Mesothelial cell of epicardium (in vitro differentiated cells): ENCODE results near the gene RUFY1. TPM values are rescaled to one million over a fixed set of nuclear protein-coding genes. Genes with fewer than 3 reads are reported as not detected.

ENCODE experiments used
- DNase-seq, 2 experiments: peaks; one replicate each; pipeline ENCODE4 v3.0.0; 2021; ENCODE audit warnings: low spot score in 2 of 2; ENCODE audit not compliant: unreplicated experiment in 2 of 2
- H3K27ac Mint-ChIP-seq: 2 replicates; pipeline ENCODE4 v1.8.0; 2021; ENCODE audit warnings: mixed read lengths
- H3K27me3 Mint-ChIP-seq: 2 replicates; pipeline ENCODE4 v1.8.0; 2021; ENCODE audit warnings: low read depth, mixed read lengths
- H3K36me3 Mint-ChIP-seq: 2 replicates; pipeline ENCODE4 v1.8.0; 2021; ENCODE audit warnings: mixed read lengths
- H3K4me1 Mint-ChIP-seq: 2 replicates; pipeline ENCODE4 v1.8.0; 2021; ENCODE audit warnings: mixed read lengths
- H3K4me3 Mint-ChIP-seq: 2 replicates; pipeline ENCODE4 v1.8.0; 2021; ENCODE audit warnings: mild to moderate bottlenecking, moderate library complexity, mixed read lengths
- H3K9me3 Mint-ChIP-seq: 2 replicates; pipeline ENCODE4 v1.8.0; 2021; ENCODE audit warnings: mixed read lengths
- total RNA-seq: library from RNA; stranded (reverse); gene quantifications from 3 replicates; pipeline ENCODE4 v1.2.1, GENCODE V29; 2021
- TF ChIP-seq, protein P1 (sequence below): fragments of 200-600 bp; sonication (generic); IDR thresholded peaks from one replicate; pipeline ENCODE4 v1.5.0; 2021; ENCODE audit warnings: antibody characterized with exemption; ENCODE audit not compliant: unreplicated experiment

The RUFY1 gene
- total RNA-seq, 1 donor from 2014 or later = 55.9 TPM

- Mint-ChIP-seq H3K4me1 (no peaks in the 10 kb centered on the region), H3K27me3 (no peaks in the 10 kb centered on the region), H3K27ac (peak overlapping the region; percentile 17), H3K9me3 (no peaks in the 10 kb centered on the region), H3K4me3 (no peak overlapping the region), H3K36me3 (peaks cover 21% of the 10 kb centered on the region)
- no peak for DNase-seq
- TF ChIP-seq, protein P1, sequence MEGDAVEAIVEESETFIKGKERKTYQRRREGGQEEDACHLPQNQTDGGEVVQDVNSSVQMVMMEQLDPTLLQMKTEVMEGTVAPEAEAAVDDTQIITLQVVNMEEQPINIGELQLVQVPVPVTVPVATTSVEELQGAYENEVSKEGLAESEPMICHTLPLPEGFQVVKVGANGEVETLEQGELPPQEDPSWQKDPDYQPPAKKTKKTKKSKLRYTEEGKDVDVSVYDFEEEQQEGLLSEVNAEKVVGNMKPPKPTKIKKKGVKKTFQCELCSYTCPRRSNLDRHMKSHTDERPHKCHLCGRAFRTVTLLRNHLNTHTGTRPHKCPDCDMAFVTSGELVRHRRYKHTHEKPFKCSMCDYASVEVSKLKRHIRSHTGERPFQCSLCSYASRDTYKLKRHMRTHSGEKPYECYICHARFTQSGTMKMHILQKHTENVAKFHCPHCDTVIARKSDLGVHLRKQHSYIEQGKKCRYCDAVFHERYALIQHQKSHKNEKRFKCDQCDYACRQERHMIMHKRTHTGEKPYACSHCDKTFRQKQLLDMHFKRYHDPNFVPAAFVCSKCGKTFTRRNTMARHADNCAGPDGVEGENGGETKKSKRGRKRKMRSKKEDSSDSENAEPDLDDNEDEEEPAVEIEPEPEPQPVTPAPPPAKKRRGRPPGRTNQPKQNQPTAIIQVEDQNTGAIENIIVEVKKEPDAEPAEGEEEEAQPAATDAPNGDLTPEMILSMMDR = no peak
These were observed 54.9 kb downstream of the RUFY1 start for GRCh38 chr5:179605026-179605833.

DNA sequence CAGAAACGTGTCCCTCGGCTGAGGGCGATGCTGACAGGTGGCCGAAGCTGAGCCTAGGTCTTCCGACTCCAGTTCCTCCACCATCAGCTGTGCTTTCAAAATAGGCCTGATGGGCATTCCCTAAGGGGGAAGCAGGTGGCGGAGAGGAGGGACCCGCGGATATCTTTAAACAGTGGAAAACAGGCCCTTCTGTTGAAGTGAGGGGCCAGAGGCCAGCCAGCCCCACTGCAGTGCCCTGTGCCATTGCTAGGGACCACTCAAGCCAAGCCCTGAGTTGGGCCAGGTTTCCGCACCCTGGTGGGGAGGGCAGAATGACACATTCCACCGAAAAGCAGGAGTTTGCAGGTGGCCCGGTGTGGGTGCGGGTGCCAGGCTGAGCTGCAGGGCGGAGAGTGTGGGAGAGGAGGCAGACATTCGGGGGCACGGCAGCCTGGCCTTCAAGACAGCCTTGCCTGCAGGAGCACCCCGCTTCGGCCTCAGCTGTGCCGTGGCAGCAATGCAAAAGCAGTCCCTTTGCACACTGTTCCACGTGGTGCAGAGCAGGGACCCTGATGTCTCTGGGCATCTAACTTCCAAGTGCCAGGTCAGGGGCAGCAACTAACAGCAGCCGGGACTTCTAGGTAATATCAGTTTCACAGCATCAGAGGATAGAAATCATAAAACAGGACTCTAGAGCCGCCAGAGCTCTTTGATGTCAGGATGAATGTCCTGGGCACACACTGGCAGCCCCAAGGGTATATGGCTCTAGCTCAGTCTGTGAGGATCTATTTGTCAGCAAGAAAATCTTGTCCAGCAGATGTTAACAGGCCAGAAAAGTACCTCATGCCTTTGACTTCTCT lies 55.9 kb downstream of the RUFY1 start:
- Mint-ChIP-seq H3K4me1 (peaks cover 5% of the 10 kb centered on the region), H3K4me3 (no peak overlapping the region), H3K27ac (peak overlapping the region; percentile 47), H3K36me3 (peaks cover 27% of the 10 kb centered on the region), H3K9me3 (no peaks in the 10 kb centered on the region), H3K27me3 (no peaks in the 10 kb centered on the region)
- no peak for DNase-seq
- TF ChIP-seq, protein P1 = no peak

GRCh38 chr5:179606910-179607159 lies 56.5 kb downstream of the RUFY1 start:
- Mint-ChIP-seq H3K27me3 (no peaks in the 10 kb centered on the region), H3K27ac (peak overlapping the region; percentile 79), H3K4me3 (no peak overlapping the region), H3K36me3 (peaks cover 28% of the 10 kb centered on the region), H3K4me1 (peaks cover 7% of the 10 kb centered on the region), H3K9me3 (no peaks in the 10 kb centered on the region)
- DNase-seq = no peak
- TF ChIP-seq, protein P1 = no peak

- Mint-ChIP-seq H3K4me1 (peaks cover 9% of the 10 kb centered on the region), H3K4me3 (no peak overlapping the region), H3K36me3 (peaks cover 29% of the 10 kb centered on the region), H3K27ac (peak overlapping the region; percentile 79), H3K9me3 (no peaks in the 10 kb centered on the region), H3K27me3 (no peaks in the 10 kb centered on the region)
- TF ChIP-seq, protein P1 = no peak
- no peak for DNase-seq
These were observed 57.0 kb downstream of the RUFY1 start for GRCh38 chr5:179607160-179607931.

DNA sequence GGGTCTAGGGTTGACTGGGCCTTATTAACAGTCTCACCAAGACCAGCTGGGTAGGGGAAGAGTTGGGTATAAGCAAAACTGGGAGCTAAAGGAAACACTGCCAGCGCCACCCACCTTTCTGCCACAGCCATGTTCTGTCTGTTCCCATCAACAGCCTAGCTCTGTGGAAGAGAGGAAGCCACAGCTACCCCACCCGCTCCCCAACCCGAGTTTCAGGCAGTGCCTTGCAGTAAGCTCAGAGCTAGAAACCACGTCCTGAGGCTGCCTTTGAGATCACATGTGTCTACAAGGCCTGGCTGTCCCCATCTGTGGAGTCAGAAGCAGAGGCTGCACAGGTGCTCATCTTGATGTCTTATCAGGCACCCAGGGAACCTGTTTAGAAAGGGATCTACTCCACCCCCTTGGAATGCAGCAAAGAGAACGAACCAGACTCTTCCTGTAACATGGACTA lies 57.8 kb downstream of the RUFY1 start:
- no peaks in the 10 kb centered on the region for H3K27me3 Mint-ChIP-seq
- H3K27ac Mint-ChIP-seq = peak overlapping the region; percentile 41
- H3K4me1 Mint-ChIP-seq = peaks cover 15% of the 10 kb centered on the region
- no peaks in the 10 kb centered on the region for H3K9me3 Mint-ChIP-seq
- TF ChIP-seq, protein P1 = no peak
- no peak for DNase-seq
- peaks cover 33% of the 10 kb centered on the region for H3K36me3 Mint-ChIP-seq
- H3K4me3 Mint-ChIP-seq = no peak overlapping the region
